Measurements from ENCODE around the gene NCOR1. TPM values are rescaled to one million over a fixed set of nuclear protein-coding genes. Genes with fewer than 3 reads are reported as not detected.

Gene NCOR1
- total and polyA plus RNA-seq, 9 of the 15 experiments (the other 6 are each of a cell fraction or from before 2014, with no cell fraction given) = 20.2 to 66.5 (median 50.9) TPM

GRCh38 chr17:16101440-16101839, 113.9 kb downstream of the NCOR1 start:
- CTCF ChIA-PET (ENCODE audit: low intra/inter-chr PET ratio) = no interaction called here
- POLR2A ChIA-PET = no interaction called here
- ATAC-seq (no peak), DNase-seq (ENCODE audit: extremely low read depth in 1 of 4, low spot score in 3 of 4) (no peak), FAIRE-seq (no peak)
- WGBS (ENCODE audit: insufficient coverage, low coverage, missing lambda C conversion rate) = 75% methylated on average over 5 of the region's 6 CpGs
- H2AFZ ChIP-seq (ENCODE audit: low read depth, low read length) = no peak overlapping the region
- no peaks in the 10 kb centered on the region for H3K4me1 ChIP-seq (replicated peaks in 1 of 2; ENCODE audit: control insufficient read depth in 2 of 2, insufficient read depth in 2 of 2, low read length in 2 of 2)
- H3K9me1 ChIP-seq (ENCODE audit: control insufficient read depth, insufficient read depth, low read length) = no peaks in the 10 kb centered on the region
- in situ Hi-C loops (cut with MboI) = no loop called here
- peaks cover 56% of the 10 kb centered on the region; the same call in 2 of the 3 replicates for H3K36me3 ChIP-seq (ENCODE audit: control insufficient read depth, insufficient read depth, low read length)
- H3K27me3 ChIP-seq (ENCODE audit: control insufficient read depth in 2 of 2, insufficient read depth in 2 of 2, low read length in 2 of 2) = no peaks in the 10 kb centered on the region
- H3K4me3 ChIP-seq = no peak overlapping the region
- H3K9me3 ChIP-seq (replicated peaks; ENCODE audit: control insufficient read depth, insufficient read depth, low read depth, low read length) = no peaks in the 10 kb centered on the region
- H3K79me2 ChIP-seq (ENCODE audit: control insufficient read depth, insufficient read depth, low read length) = no peaks in the 10 kb centered on the region
- no peak overlapping the region for H3K27ac ChIP-seq (ENCODE audit: extremely low read depth, low read depth, low read length)
- no TSS peak for BruUV-seq (replicated peaks)
- H3K9ac ChIP-seq (ENCODE audit: insufficient read depth in 1 of 2, low read depth in 2 of 2, low read length in 2 of 2) = no peak overlapping the region
- no peak overlapping the region for H3K4me2 ChIP-seq (ENCODE audit: insufficient read depth, low read length)
- intact Hi-C loops (cut with micrococcal nuclease) = no loop called here
- no peaks in the 10 kb centered on the region for H4K20me1 ChIP-seq (replicated peaks; ENCODE audit: control insufficient read depth, insufficient read depth, low read length)
- TF ChIP-seq GTF2B (IDR thresholded peaks at IDR 0.05; ENCODE audit: extremely low read depth, insufficient read length) (no peak), ZFP1 (CRISPR knock-in tag; IDR thresholded peaks at IDR 0.05) (no peak), BRCA1 (IDR thresholded peaks at IDR 0.05) (no peak), BRCA1 (CRISPR knock-in tag; IDR thresholded peaks at IDR 0.05) (no peak), JUNB (CRISPR knock-in tag; conservative IDR thresholded peaks at IDR 0.05) (no peak), SRSF9 (IDR thresholded peaks at IDR 0.05; ENCODE audit: borderline replicate concordance, low read depth, low read length) (no peak), POLR2B (IDR thresholded peaks at IDR 0.05; ENCODE audit: low read depth, partially characterized antibody) (no peak), ZNF140 (CRISPR knock-in tag; IDR thresholded peaks at IDR 0.05) (no peak), SMARCA5 (IDR thresholded peaks at IDR 0.05) (no peak), DEAF1 (CRISPR knock-in tag; IDR thresholded peaks at IDR 0.05) (no peak), HOMEZ (CRISPR knock-in tag; IDR thresholded peaks at IDR 0.05) (no peak), ZNF12 (CRISPR knock-in tag; IDR thresholded peaks at IDR 0.05) (no peak), SREBF2 (CRISPR knock-in tag; IDR thresholded peaks at IDR 0.05) (no peak), NBN (IDR thresholded peaks at IDR 0.05; ENCODE audit: low read depth) (no peak), ZNF263 (CRISPR knock-in tag; IDR thresholded peaks at IDR 0.05; ENCODE audit: borderline replicate concordance) (no peak), ZNF280A (IDR thresholded peaks at IDR 0.05; ENCODE audit: low read depth, partially characterized antibody) (no peak), CCNT2 (IDR thresholded peaks at IDR 0.05; ENCODE audit: borderline replicate concordance, extremely low read depth, insufficient read length, low read depth, low read length) (no peak)
